WI38 (cell line): Measurements from ENCODE around the gene TTYH3.

Experiments
- H3K4me3 ChIP-seq: 2 replicates; pipeline ENCODE4 v1.5.1; 2011; ENCODE audit warnings: low read depth, mild to moderate bottlenecking, control low read depth, low read length
- CTCF ChIP-seq: IDR thresholded peaks from 2 replicates; pipeline ENCODE4 v1.5.1; 2012; ENCODE audit warnings: low read depth, mild to moderate bottlenecking, control low read depth, low read length

TTYH3 gene

GRCh38 chr7:2644220-2644561 is 12.4 kb downstream of the TTYH3 start:
- H3K4me3 ChIP-seq, result no peak overlapping the region
- TF ChIP-seq CTCF, result no peak

GRCh38 chr7:2644562-2645273 is 12.9 kb downstream of the TTYH3 start:
- no peak for TF ChIP-seq CTCF
- H3K4me3 ChIP-seq, result no peak overlapping the region

GRCh38 chr7:2645274-2645868 is 13.6 kb downstream of the TTYH3 start:
- H3K4me3 ChIP-seq, result no peak overlapping the region
- no peak for TF ChIP-seq CTCF

GRCh38 chr7:2646336-2646679 is 14.5 kb downstream of the TTYH3 start:
- H3K4me3 ChIP-seq, result no peak overlapping the region
- no peak for TF ChIP-seq CTCF

- no peak for TF ChIP-seq CTCF
- H3K4me3 ChIP-seq, result no peak overlapping the region
Measured at GRCh38 chr7:2646680-2647571, 15.1 kb downstream of the TTYH3 start.

GRCh38 chr7:2647594-2648172 is 15.9 kb downstream of the TTYH3 start:
- no peak overlapping the region for H3K4me3 ChIP-seq
- TF ChIP-seq CTCF, result no peak
